Measurements from ENCODE around the gene TBCE. TPM values are rescaled to one million over a fixed set of nuclear protein-coding genes. Genes with fewer than 3 reads are reported as not detected.
"Not testable (repeated sequence)": the region's sequence is repeated elsewhere in the genome, so short reads cannot be mapped to it uniquely, and the experiment has no call there.

Gene TBCE
- total RNA-seq, 2 donors from 2014 or later, result 27.7 to 37.3 TPM

DNA sequence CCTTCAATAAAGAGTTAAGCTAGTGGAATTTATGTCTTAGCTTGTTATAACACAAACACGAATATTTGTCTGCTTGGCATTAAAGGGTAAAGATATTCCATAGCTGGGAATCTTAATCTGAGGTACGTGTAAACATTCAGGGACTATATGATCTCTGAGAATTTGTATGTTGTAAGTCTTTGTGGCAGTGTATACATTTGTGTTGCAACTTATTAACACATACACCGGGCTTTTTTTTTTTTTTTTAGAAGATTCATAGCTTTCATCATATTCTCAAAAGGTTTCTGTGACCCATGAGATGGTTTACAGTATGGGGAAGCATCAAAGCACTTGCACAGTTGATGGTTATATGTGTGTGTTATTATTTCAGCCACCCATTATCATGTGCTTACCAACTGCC lies 35.8 kb upstream of the TBCE start:
- Mint-ChIP-seq H3K27ac (no peak overlapping the region), H3K9me3 (no peaks in the 10 kb centered on the region), H3K4me1 (ENCODE audit: low read depth) (peaks cover 18% of the 10 kb centered on the region), H3K4me3 (no peak overlapping the region), H3K27me3 (ENCODE audit: low read depth) (no peaks in the 10 kb centered on the region), H3K36me3 (ENCODE audit: insufficient read depth in 2 of 2) (peaks cover 6 to 8% of the 10 kb centered on the region in 2 donors)
- no peak for DNase-seq
- no peak for ATAC-seq (replicated peaks in 1 of 2)

DNA sequence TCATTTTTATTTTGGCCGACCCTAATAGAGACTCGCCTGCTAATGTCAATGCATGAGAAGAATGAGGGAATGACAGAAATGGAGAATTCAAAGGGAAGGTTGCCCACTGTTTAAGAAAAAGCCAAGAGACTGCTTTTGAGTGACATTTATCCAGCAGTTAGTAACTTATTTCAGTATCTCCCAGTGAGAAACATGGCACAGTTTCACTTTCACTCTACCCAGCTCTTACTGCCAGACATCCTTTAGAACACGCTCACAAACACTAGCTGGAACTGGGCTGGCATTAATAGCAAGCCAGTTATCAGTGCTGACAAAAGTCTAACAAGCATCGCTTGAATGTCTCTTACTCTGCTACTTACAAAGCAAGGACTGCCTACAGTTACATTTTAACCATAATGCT lies 30.3 kb upstream of the TBCE start:
- DNase-seq (no peak), ATAC-seq (replicated peaks in 1 of 2) (peak; percentile 69 to 77)
- Mint-ChIP-seq H3K9me3 (no peaks in the 10 kb centered on the region), H3K36me3 (ENCODE audit: insufficient read depth in 2 of 2) (peaks cover 0 to 8% of the 10 kb centered on the region in 2 donors), H3K4me3 (peak overlapping the region; percentile 59 to 79), H3K27me3 (ENCODE audit: low read depth) (no peaks in the 10 kb centered on the region), H3K27ac (peak overlapping the region; percentile 80), H3K4me1 (ENCODE audit: low read depth) (peaks cover 27% of the 10 kb centered on the region)

DNA sequence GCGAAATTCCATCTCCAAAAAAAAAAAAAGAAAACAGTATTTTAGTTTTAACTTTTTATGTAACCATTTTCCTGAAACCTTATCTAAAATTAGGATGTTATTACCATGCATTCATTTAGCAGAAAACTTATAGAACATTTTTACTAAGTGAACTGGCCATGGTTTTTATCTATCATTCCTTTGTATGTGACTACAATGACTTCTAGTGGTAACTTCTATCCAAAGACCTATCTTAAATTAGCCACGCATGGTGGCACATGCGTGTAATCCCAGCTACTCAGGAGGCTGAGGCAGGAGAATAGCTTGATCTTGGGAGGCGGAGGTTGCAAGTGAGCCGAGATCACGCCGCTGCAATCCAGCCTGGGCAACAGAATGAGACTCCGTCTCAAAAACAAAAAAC lies 27.5 kb upstream of the TBCE start:
- Mint-ChIP-seq H3K27ac (no peak overlapping the region), H3K4me1 (ENCODE audit: low read depth) (peaks cover 21% of the 10 kb centered on the region), H3K4me3 (no peak overlapping the region), H3K36me3 (ENCODE audit: insufficient read depth in 2 of 2) (peaks cover 2 to 12% of the 10 kb centered on the region in 2 donors), H3K27me3 (ENCODE audit: low read depth) (no peaks in the 10 kb centered on the region), H3K9me3 (no peaks in the 10 kb centered on the region)
- no peak for ATAC-seq (replicated peaks in 1 of 2)
- DNase-seq, result no peak

GRCh38 chr1:235341334-235341733 lies 25.9 kb upstream of the TBCE start:
- ATAC-seq (replicated peaks in 1 of 2) (no peak), DNase-seq (no peak)
- Mint-ChIP-seq H3K27ac (no peak overlapping the region), H3K36me3 (ENCODE audit: insufficient read depth in 2 of 2) (peaks cover 6 to 13% of the 10 kb centered on the region in 2 donors), H3K9me3 (no peaks in the 10 kb centered on the region), H3K27me3 (ENCODE audit: low read depth) (no peaks in the 10 kb centered on the region), H3K4me1 (ENCODE audit: low read depth) (peaks cover 11% of the 10 kb centered on the region), H3K4me3 (no peak overlapping the region)

GRCh38 chr1:235342039-235342438 lies 25.2 kb upstream of the TBCE start:
- Mint-ChIP-seq H3K27me3 (ENCODE audit: low read depth) (no peaks in the 10 kb centered on the region), H3K27ac (no peak overlapping the region), H3K36me3 (ENCODE audit: insufficient read depth in 2 of 2) (peaks cover 6 to 9% of the 10 kb centered on the region in 2 donors), H3K4me3 (no peak overlapping the region), H3K4me1 (ENCODE audit: low read depth) (peaks cover 5% of the 10 kb centered on the region), H3K9me3 (no peaks in the 10 kb centered on the region)
- ATAC-seq (replicated peaks in 1 of 2) (no peak), DNase-seq (no peak)

DNA sequence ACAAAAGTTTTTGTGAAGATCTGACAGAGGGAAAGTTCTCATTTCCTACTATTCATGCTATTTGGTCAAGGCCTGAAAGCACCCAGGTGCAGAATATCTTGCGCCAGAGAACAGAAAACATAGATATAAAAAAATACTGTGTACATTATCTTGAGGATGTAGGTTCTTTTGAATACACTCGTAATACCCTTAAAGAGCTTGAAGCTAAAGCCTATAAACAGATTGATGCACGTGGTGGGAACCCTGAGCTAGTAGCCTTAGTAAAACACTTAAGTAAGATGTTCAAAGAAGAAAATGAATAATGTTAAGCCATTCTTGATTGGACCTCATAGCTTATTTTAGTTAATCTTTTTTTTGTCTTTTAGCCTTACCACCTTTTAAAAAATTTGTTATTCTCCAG lies 24.8 kb upstream of the TBCE start:
- Mint-ChIP-seq H3K36me3 (ENCODE audit: insufficient read depth in 2 of 2) (peaks cover 6 to 7% of the 10 kb centered on the region in 2 donors), H3K27ac (no peak overlapping the region), H3K27me3 (ENCODE audit: low read depth) (no peaks in the 10 kb centered on the region), H3K4me1 (ENCODE audit: low read depth) (peaks cover under 1% of the 10 kb centered on the region), H3K4me3 (no peak overlapping the region), H3K9me3 (no peaks in the 10 kb centered on the region)
- no peak for DNase-seq
- ATAC-seq (replicated peaks in 1 of 2), result no peak

GRCh38 chr1:235343726-235344125 lies 23.5 kb upstream of the TBCE start:
- no peak overlapping the region for H3K4me3 Mint-ChIP-seq
- DNase-seq (no peak), ATAC-seq (replicated peaks in 1 of 2) (no peak)
- no peaks in the 10 kb centered on the region for H3K4me1 Mint-ChIP-seq (ENCODE audit: low read depth)
- H3K27ac Mint-ChIP-seq, result no peak overlapping the region
- H3K36me3 Mint-ChIP-seq (ENCODE audit: insufficient read depth in 2 of 2), result peaks cover 6 to 7% of the 10 kb centered on the region in 2 donors
- no peaks in the 10 kb centered on the region for H3K9me3 Mint-ChIP-seq
- no peaks in the 10 kb centered on the region for H3K27me3 Mint-ChIP-seq (ENCODE audit: low read depth)

GRCh38 chr1:235351441-235351840 lies 15.8 kb upstream of the TBCE start:
- no peak overlapping the region for H3K27ac Mint-ChIP-seq
- no peaks in the 10 kb centered on the region for H3K36me3 Mint-ChIP-seq (ENCODE audit: insufficient read depth in 2 of 2)
- no peaks in the 10 kb centered on the region for H3K9me3 Mint-ChIP-seq
- no peak overlapping the region for H3K4me3 Mint-ChIP-seq
- H3K4me1 Mint-ChIP-seq (ENCODE audit: low read depth), result no peaks in the 10 kb centered on the region
- ATAC-seq (replicated peaks in 1 of 2) (no peak), DNase-seq (no peak)
- H3K27me3 Mint-ChIP-seq (ENCODE audit: low read depth), result no peaks in the 10 kb centered on the region

DNA sequence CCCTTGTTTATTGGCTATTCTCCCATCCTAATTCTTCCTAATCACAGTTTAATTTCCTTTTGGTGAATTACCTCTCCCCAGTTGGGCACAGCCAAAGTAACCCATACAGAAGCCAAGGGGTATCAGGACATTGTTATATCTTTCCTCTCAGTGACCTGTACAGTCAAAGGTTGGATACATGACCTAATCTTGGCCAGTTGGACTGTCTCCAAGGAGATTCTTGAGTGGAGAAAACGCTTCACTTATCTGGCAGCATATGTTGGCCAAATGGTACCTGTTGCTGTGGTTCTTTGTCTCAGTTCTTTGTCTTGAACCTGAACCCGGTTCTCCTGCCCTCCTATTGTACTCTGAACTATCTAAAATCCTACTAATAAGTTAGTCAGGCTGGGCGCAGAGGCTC lies 15.3 kb upstream of the TBCE start:
- Mint-ChIP-seq H3K27ac (no peak overlapping the region), H3K4me1 (ENCODE audit: low read depth) (no peaks in the 10 kb centered on the region), H3K9me3 (no peaks in the 10 kb centered on the region), H3K36me3 (ENCODE audit: insufficient read depth in 2 of 2) (no peaks in the 10 kb centered on the region), H3K27me3 (ENCODE audit: low read depth) (no peaks in the 10 kb centered on the region), H3K4me3 (no peak overlapping the region)
- DNase-seq, result no peak
- ATAC-seq (replicated peaks in 1 of 2), result no peak

DNA sequence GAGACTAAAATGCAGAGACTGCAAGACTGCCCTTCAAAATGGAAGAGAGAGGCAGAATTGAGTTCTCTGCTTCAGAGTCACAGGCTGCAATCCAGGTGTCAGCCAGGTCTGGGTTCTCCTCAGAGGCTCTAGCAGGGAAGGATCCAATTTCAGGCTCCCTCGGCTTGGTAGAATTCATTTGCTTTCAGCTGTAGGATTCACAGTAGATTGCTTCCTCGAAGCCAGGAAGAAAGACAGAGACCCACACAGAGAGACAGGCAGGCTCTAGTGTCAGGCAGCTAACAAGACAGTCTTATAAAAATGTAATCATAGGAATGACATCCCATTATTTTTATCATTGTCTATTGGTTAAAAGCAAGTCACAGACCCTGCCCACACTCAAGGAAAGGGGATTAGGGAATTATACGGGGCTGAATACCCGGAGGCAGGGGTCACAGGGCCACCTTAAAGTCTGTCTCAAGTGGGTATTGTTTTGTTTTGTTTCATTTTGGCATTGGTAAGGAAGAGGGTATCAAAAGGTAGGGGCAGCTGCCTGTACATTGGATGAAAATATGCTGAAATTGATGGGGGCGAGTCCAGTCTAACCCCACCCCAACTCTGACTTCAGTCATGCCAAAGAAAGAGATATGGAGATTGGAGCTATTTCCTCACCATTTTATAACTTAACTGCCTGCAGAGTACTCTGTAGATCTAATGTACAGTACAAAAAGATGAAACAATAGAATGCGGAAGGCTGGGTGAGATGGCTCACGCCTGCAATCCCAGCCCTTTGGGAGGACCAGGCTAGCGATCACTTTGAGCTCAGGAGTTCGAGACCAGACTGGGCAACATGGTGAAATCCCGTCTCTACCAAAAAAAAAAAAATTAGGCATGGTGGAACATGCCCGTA lies 9.5 kb upstream of the TBCE start:
- peaks cover 5% of the 10 kb centered on the region for H3K4me1 Mint-ChIP-seq (ENCODE audit: low read depth)
- no peaks in the 10 kb centered on the region for H3K27me3 Mint-ChIP-seq (ENCODE audit: low read depth)
- H3K27ac Mint-ChIP-seq, result no peak overlapping the region
- no peaks in the 10 kb centered on the region for H3K9me3 Mint-ChIP-seq
- ATAC-seq (replicated peaks in 1 of 2), result no peak
- H3K36me3 Mint-ChIP-seq (ENCODE audit: insufficient read depth in 2 of 2), result no peaks in the 10 kb centered on the region
- DNase-seq, result no peak
- no peak overlapping the region for H3K4me3 Mint-ChIP-seq

DNA sequence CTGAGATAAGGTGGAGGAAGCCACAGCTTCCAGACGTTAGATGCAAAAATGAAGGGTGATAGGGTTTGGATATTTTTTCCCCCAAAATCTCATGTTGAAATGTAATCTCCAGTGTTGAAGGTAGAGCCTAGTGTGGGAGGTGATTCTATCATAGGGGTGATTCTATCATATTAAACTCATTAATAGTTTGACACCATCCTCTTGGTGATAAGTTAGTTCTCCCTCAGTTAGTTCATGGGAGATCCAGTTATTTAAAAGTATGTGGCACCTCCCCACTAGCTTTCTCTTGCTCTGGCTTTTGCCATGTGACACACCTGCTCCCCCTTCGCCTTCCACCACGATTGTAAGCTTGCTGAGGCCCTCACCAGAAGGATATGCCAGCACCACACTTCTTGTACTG lies 8.3 kb upstream of the TBCE start:
- H3K4me3 Mint-ChIP-seq, result no peak overlapping the region
- H3K27me3 Mint-ChIP-seq (ENCODE audit: low read depth), result no peaks in the 10 kb centered on the region
- no peaks in the 10 kb centered on the region for H3K36me3 Mint-ChIP-seq (ENCODE audit: insufficient read depth in 2 of 2)
- H3K9me3 Mint-ChIP-seq, result no peaks in the 10 kb centered on the region
- no peak for DNase-seq
- H3K27ac Mint-ChIP-seq, result no peak overlapping the region
- ATAC-seq (replicated peaks in 1 of 2), result no peak
- H3K4me1 Mint-ChIP-seq (ENCODE audit: low read depth), result peaks cover 5% of the 10 kb centered on the region

GRCh38 chr1:235364189-235364588 lies 3.0 kb upstream of the TBCE start:
- H3K36me3 Mint-ChIP-seq (ENCODE audit: insufficient read depth in 2 of 2); H3K4me3 Mint-ChIP-seq; H3K27me3 Mint-ChIP-seq (ENCODE audit: low read depth); H3K27ac Mint-ChIP-seq; DNase-seq; ATAC-seq (replicated peaks in 1 of 2); H3K9me3 Mint-ChIP-seq: not testable (repeated sequence)
- H3K4me1 Mint-ChIP-seq (ENCODE audit: low read depth), result peaks cover 33% of the 10 kb centered on the region

DNA sequence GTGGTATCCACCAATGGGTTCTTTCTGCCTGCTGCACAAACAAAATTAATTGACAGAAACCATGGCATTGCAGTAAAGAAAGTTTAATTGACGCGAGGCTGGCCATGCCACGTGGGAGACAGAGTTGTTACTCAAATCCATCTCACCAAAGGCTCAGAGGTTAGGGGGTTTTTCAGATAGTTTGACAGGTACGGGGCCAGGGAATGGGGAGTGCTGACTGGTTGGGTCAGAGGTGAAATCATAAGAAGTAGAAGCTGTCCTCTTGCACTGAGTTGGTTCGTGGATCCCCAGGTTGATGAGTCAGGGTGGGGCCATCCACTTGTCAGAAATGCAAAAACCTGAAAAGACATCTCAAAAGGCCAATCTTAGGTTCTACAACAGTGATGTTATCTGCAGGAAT lies 941 bp upstream of the TBCE start:
- H3K36me3 Mint-ChIP-seq (ENCODE audit: insufficient read depth in 2 of 2), result peaks cover 0 to 5% of the 10 kb centered on the region in 2 donors
- H3K4me3 Mint-ChIP-seq, result peak overlapping the region; percentile 97 to 99
- H3K27ac Mint-ChIP-seq, result peak overlapping the region; percentile 95
- ATAC-seq (replicated peaks in 1 of 2) (peak; percentile 74 to 80), DNase-seq (peak; percentile 67)
- H3K9me3 Mint-ChIP-seq, result no peaks in the 10 kb centered on the region
- H3K4me1 Mint-ChIP-seq (ENCODE audit: low read depth), result peaks cover 39% of the 10 kb centered on the region
- H3K27me3 Mint-ChIP-seq (ENCODE audit: low read depth), result no peaks in the 10 kb centered on the region

- ATAC-seq (replicated peaks in 1 of 2) (no peak), DNase-seq (no peak)
- peak overlapping the region; percentile 95 for H3K27ac Mint-ChIP-seq
- peaks cover 45% of the 10 kb centered on the region for H3K4me1 Mint-ChIP-seq (ENCODE audit: low read depth)
- no peaks in the 10 kb centered on the region for H3K9me3 Mint-ChIP-seq
- peak overlapping the region; percentile 97 to 99 for H3K4me3 Mint-ChIP-seq
- no peaks in the 10 kb centered on the region for H3K27me3 Mint-ChIP-seq (ENCODE audit: low read depth)
- H3K36me3 Mint-ChIP-seq (ENCODE audit: insufficient read depth in 2 of 2), result peaks cover 0 to 7% of the 10 kb centered on the region in 2 donors
These were observed 1.2 kb downstream of the TBCE start for GRCh38 chr1:235368428-235368827.
